PC-3 (cell line): Measurements from ENCODE around the gene DGLUCY. TPM values are rescaled to one million over a fixed set of nuclear protein-coding genes. Genes with fewer than 3 reads are reported as not detected.

Experiments used
- ATAC-seq: fragments of 200-7000 bp; cut with Tn5 transposase; 2 replicates; pipeline ENCODE4 v1.9.1; 2020; ENCODE audit warnings: mild to moderate bottlenecking, moderate library complexity
- Bru-seq: library from RNA; stranded (reverse); fragments of 400-500 nt; gene quantifications from one replicate; lab custom pipeline; 2021; lab: Mats Ljungman, UMichigan
- BruChase-seq, 2 experiments: library from RNA; stranded (reverse); fragments of 400-500 nt; gene quantifications; one replicate each; lab custom pipeline; 2021; lab: Mats Ljungman, UMichigan
- BruUV-seq: library from RNA; stranded (reverse); fragments of 400-500 nt; replicated peaks from 2 replicates; lab custom pipeline; 2021; lab: Mats Ljungman, UMichigan
- CTCF ChIA-PET: fragments of 300-600 bp; sonication (Branson Sonifier 250); formaldehyde crosslinking; loops from one replicate; lab custom pipeline; 2022; ENCODE audit warnings: antibody characterized with exemption; lab: Charles Lee
- POLR2A ChIA-PET: fragments of 300-600 bp; sonication (Branson Sonifier 250); formaldehyde crosslinking; loops from one replicate; lab custom pipeline; 2022; ENCODE audit warnings: antibody characterized with exemption; ENCODE audit not compliant: unreplicated experiment; lab: Charles Lee
- DNase-seq: peaks from one replicate; pipeline ENCODE4 v3.0.0-alpha.2; 2015
- H2AFZ ChIP-seq: fragments of 300-600 bp; sonication (generic); 2 replicates; pipeline ENCODE4 v1.6.0; 2016; ENCODE audit warnings: antibody characterized with exemption, low read length
- H3F3A ChIP-seq: fragments of 300-600 bp; sonication (generic); one replicate; pipeline ENCODE4 v1.6.0; 2017; ENCODE audit warnings: antibody characterized with exemption, low read length, control low read depth, mild to moderate bottlenecking; ENCODE audit not compliant: unreplicated experiment
- H3K27ac ChIP-seq: fragments of 300-600 bp; sonication (generic); 2 replicates; pipeline ENCODE4 v1.5.1; 2016; ENCODE audit warnings: mild to moderate bottlenecking, low read length
- H3K27me3 ChIP-seq: fragments of 300-600 bp; sonication (generic); 2 replicates; pipeline ENCODE4 v1.6.1; 2016; ENCODE audit warnings: low read length, mixed read lengths
- H3K36me3 ChIP-seq: fragments of 300-600 bp; sonication (generic); 2 replicates; pipeline ENCODE4 v1.6.1; 2016; ENCODE audit warnings: low read depth, mixed run types, low read length, mixed read lengths
- H3K4me1 ChIP-seq: fragments of 300-600 bp; sonication (generic); 2 replicates; pipeline ENCODE4 v1.5.1; 2016; ENCODE audit warnings: low read length; ENCODE audit not compliant: insufficient read depth
- H3K4me2 ChIP-seq: fragments of 300-600 bp; sonication (generic); 2 replicates; pipeline ENCODE4 v1.6.0; 2016; ENCODE audit warnings: low read length
- H3K4me3 ChIP-seq: fragments of 300-600 bp; sonication (generic); 2 replicates; pipeline ENCODE4 v1.5.1; 2016; ENCODE audit warnings: mild to moderate bottlenecking, low read length, mixed read lengths
- H3K79me2 ChIP-seq: fragments of 300-600 bp; sonication (generic); 2 replicates; pipeline ENCODE4 v1.6.1; 2017; ENCODE audit warnings: low read length, mixed read lengths
- H3K9ac ChIP-seq: fragments of 300-600 bp; sonication (generic); 2 replicates; pipeline ENCODE4 v1.6.0; 2016; ENCODE audit warnings: mild to moderate bottlenecking, low read length
- H3K9me2 ChIP-seq: fragments of 300-600 bp; sonication (generic); replicated peaks from 2 replicates; pipeline ENCODE4 v1.6.1; 2016; ENCODE audit warnings: mixed run types, low read length, mixed read lengths
- H3K9me3 ChIP-seq: fragments of 300-600 bp; sonication (generic); 2 replicates; pipeline ENCODE4 v1.6.1; 2016; ENCODE audit warnings: low read length, mixed read lengths
- H4K20me1 ChIP-seq: fragments of 300-600 bp; sonication (generic); 2 replicates; pipeline ENCODE4 v1.6.1; 2016; ENCODE audit warnings: low read length, mixed read lengths
- CTCF ChIP-seq: fragments of 300-600 bp; sonication (generic); conservative IDR thresholded peaks from 2 replicates; pipeline ENCODE4 v1.5.1; 2017; ENCODE audit warnings: antibody characterized with exemption, low read depth, mild to moderate bottlenecking, low read length
- EZH2 ChIP-seq: fragments of 300-600 bp; sonication (generic); IDR thresholded peaks from one replicate; pipeline ENCODE4 v1.6.1; 2017; ENCODE audit warnings: antibody characterized with exemption, mild to moderate bottlenecking, low read length; ENCODE audit not compliant: unreplicated experiment
- EZH2phosphoT487 ChIP-seq: fragments of 300-600 bp; sonication (generic); IDR thresholded peaks from 2 replicates; pipeline ENCODE4 v1.6.1; 2018; ENCODE audit warnings: mild to moderate bottlenecking, antibody characterized with exemption, low read length, borderline replicate concordance
- intact Hi-C: fragments of 100-400 bp; cut with micrococcal nuclease; formaldehyde crosslinking; loops from 2 replicates; pipeline ENCODE4 v1.9.0; 2023
- long read RNA-seq: library from polyadenylated mRNA; unstranded; transcript quantifications from one replicate; pipeline ENCODE4 v2.0.0, GENCODE V29; 2021; ENCODE audit not compliant: unreplicated experiment
- total RNA-seq: library from RNA; depleted of rRNA; stranded (reverse); fragments of >200 nt; gene quantifications from 2 replicates; pipeline ENCODE4 v1.2.3, GENCODE V29; 2014; rRNA removed

Gene DGLUCY
- total RNA-seq (0.84 and 0.92 TPM in 2 replicates), Bru-seq, nascent RNA (percentile 23 among the genes with signal in this experiment), BruChase-seq, experiment 1, labeled RNA remaining after a 6-hour chase (percentile 24 among the genes with signal in this experiment), BruChase-seq, experiment 2, labeled RNA remaining after a 2-hour chase (percentile 25 among the genes with signal in this experiment)
- long read RNA-seq, partial matches to known transcripts = 0 of 15 reads
- long read RNA-seq, other reads (novel, unspliced or antisense) = 15 of 15 reads

- Histone ChIP-seq H3K9ac (no peak within 1 kb of the TSS), H3K4me1 (peaks cover 21% of the 10 kb centered on the region)
- BruUV-seq = no TSS peak
Observed at GRCh38 chr14:91113829-91114078, at the start of gene DGLUCY. TSS of gene DGLUCY (plus strand) at chr14:91114073. CDS start at chr14:91160295, 46,222 bp downstream.

DNA sequence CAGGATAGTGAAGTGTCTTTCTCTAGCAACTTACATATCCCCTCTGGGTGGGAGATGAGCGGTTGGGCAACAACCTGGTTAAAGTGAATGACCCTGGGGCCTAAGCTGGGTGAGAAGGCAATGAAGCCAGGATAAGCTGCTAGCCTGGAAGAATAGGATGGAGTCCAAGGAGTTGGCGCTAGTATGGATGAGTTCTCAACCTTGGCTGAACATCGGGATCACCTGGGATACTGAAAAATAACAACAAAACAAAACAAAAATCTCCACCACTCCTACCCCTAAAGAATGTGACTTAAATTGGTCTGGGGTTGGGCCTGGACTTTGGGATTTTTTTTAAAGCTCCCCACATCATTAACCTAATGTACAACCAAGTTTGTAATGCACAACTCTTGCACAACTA lies 48.6 kb upstream of the DGLUCY start:
- BruUV-seq = no TSS peak
- Histone ChIP-seq H4K20me1 (no peaks in the 10 kb centered on the region), H3K27me3 (no peaks in the 10 kb centered on the region), H3K4me1 (peaks cover 9% of the 10 kb centered on the region), H3K27ac (no peak overlapping the region), H3K4me2 (no peak overlapping the region), H3K36me3 (no peaks in the 10 kb centered on the region), H3K9ac (no peak overlapping the region), H2AFZ (no peak overlapping the region), H3K4me3 (no peak overlapping the region), H3K9me3 (no peaks in the 10 kb centered on the region), H3K79me2 (no peaks in the 10 kb centered on the region), H3F3A (no peaks in the 10 kb centered on the region), H3K9me2 (no peaks in the 10 kb centered on the region)
- ChIA-PET CTCF (no interaction called here), POLR2A (no interaction called here)
- ATAC-seq = no peak
- TF ChIP-seq CTCF (no peak), EZH2phosphoT487 (no peak), EZH2 (no peak)
- no peak for DNase-seq
- intact Hi-C loops = no loop called here

More at GRCh38 chr14:91113829-91114078, at the start of gene DGLUCY:
- H3K27me3 ChIP-seq = no peaks in the 10 kb centered on the region
- no peaks in the 10 kb centered on the region for H3K79me2 ChIP-seq
- no peaks in the 10 kb centered on the region for H4K20me1 ChIP-seq
- no peaks in the 10 kb centered on the region for H3K36me3 ChIP-seq
- DNase-seq (no peak), ATAC-seq (no peak)
- intact Hi-C loops = no loop called here
- TF ChIP-seq CTCF = no peak
- TF ChIP-seq EZH2 = no peak
- no peaks in the 10 kb centered on the region for H3K9me3 ChIP-seq
- no peak within 1 kb of the TSS for H3K4me2 ChIP-seq
- ChIA-PET CTCF (no interaction called here), POLR2A (no interaction called here)
- no peak within 1 kb of the TSS for H3K27ac ChIP-seq
- no peak within 1 kb of the TSS for H3K4me3 ChIP-seq
- no peaks in the 10 kb centered on the region for H3K9me2 ChIP-seq
- no peaks in the 10 kb centered on the region for H3F3A ChIP-seq
- no peak within 1 kb of the TSS for H2AFZ ChIP-seq

GRCh38 chr14:91067186-91067585 lies 46.7 kb upstream of the DGLUCY start:
- Histone ChIP-seq H3K27ac (no peak overlapping the region), H3K9ac (no peak overlapping the region), H3K4me1 (no peaks in the 10 kb centered on the region), H3K9me3 (no peaks in the 10 kb centered on the region), H3F3A (no peaks in the 10 kb centered on the region), H3K9me2 (no peaks in the 10 kb centered on the region), H3K4me2 (no peak overlapping the region), H3K36me3 (no peaks in the 10 kb centered on the region), H3K27me3 (no peaks in the 10 kb centered on the region), H3K4me3 (no peak overlapping the region), H3K79me2 (no peaks in the 10 kb centered on the region), H2AFZ (no peak overlapping the region), H4K20me1 (no peaks in the 10 kb centered on the region)
- no TSS peak for BruUV-seq
- ChIA-PET CTCF (interaction anchor here (0.7 kb wide), 1 partner anchor 166 kb away, joined by 3 read pairs; no protein-coding TSS in a partner anchor), POLR2A (no interaction called here)
- no peak for DNase-seq
- ATAC-seq = no peak
- TF ChIP-seq CTCF = no peak
- no peak for TF ChIP-seq EZH2
- TF ChIP-seq EZH2phosphoT487 = no peak
- intact Hi-C loops = no loop called here
